Heart left ventricle (tissue), 16 donors: ENCODE data around the gene MCF2L. TPM values are rescaled to one million over a fixed set of nuclear protein-coding genes. Genes with fewer than 3 reads are reported as not detected.

Source experiments
- ATAC-seq, 4 donors: fragments of 200-7000 bp; cut with Tn5 transposase; one replicate each; pipeline ENCODE4 v1.9.1; 2020 to 2022; ENCODE audit warnings: moderate library complexity in 4 of 4, mild to moderate bottlenecking in 3 of 4, moderate number of reproducible peaks in 1 of 4
- DNase-seq, 5 donors: peaks; one replicate each; pipeline ENCODE4 v3.0.0-alpha.2; 2020
- H3K27ac ChIP-seq, 12 donors: fragments of 200-600 bp; sonication (generic) in 4 of 12; one replicate each; pipeline versions ENCODE4 v1.5.0 to v1.8.0; 2016 to 2022; ENCODE audit warnings: mild to moderate bottlenecking in 2 of 12
- H3K27me3 ChIP-seq, 9 donors: fragments of 200-600 bp; sonication (generic) in 2 of 9; one replicate each; pipeline versions ENCODE4 v1.5.1 to v1.8.0; 2016 to 2022; ENCODE audit warnings: mild to moderate bottlenecking in 3 of 9
- H3K36me3 ChIP-seq, 9 donors: fragments of 200-600 bp; sonication (generic) in 2 of 9; one replicate each; pipeline versions ENCODE4 v1.5.0 to v1.8.0; 2018 to 2022; ENCODE audit warnings: mild to moderate bottlenecking in 2 of 9
- H3K4me1 ChIP-seq, 12 donors: fragments of 200-600 bp; sonication (generic) in 4 of 12; one replicate each; pipeline versions ENCODE4 v1.5.0 to v1.8.0; 2016 to 2022; ENCODE audit warnings: mild to moderate bottlenecking in 3 of 12
- H3K4me3 ChIP-seq, 12 donors: fragments of 200-600 bp; sonication (generic) in 4 of 12; one replicate each; pipeline versions ENCODE4 v1.5.0 to v1.8.0; 2017 to 2022; ENCODE audit warnings: mild to moderate bottlenecking in 9 of 12, moderate library complexity in 4 of 12
- H3K9me3 ChIP-seq, 12 donors: fragments of 200-600 bp; sonication (generic) in 4 of 12; one replicate each; pipeline versions ENCODE4 v1.5.0 to v1.8.0; 2016 to 2022; ENCODE audit warnings: mild to moderate bottlenecking in 1 of 12
- CTCF ChIP-seq, 12 donors: fragments of 200-600 bp; sonication (generic) in 4 of 12; IDR thresholded peaks; one replicate each; pipeline versions ENCODE4 v1.5.0 to v1.8.0; 2018 to 2022; ENCODE audit warnings: antibody characterized with exemption in 12 of 12, mild to moderate bottlenecking in 5 of 12
- POLR2A ChIP-seq, 2 donors: fragments of 450-650 bp; IDR thresholded peaks; one replicate each; pipeline ENCODE4 v1.6.1; 2017; ENCODE audit warnings: antibody characterized with exemption in 2 of 2, mild to moderate bottlenecking in 2 of 2, moderate library complexity in 2 of 2
- WGBS, 4 donors: extraction: QIAGEN DNeasy Blood & Tissue Kit in 2 of 4; methylation state at CpG; one replicate each; pipeline versions ENCODE4 v1.1.5 to v1.1.7; 2013 to 2018; 5-methylcytosine and 5-hydroxymethylcytosine counted together
- intact Hi-C, 10 donors: fragments of 100-400 bp; cut with DNase I; formaldehyde crosslinking; loops; one replicate each; pipeline versions ENCODE4 v1.11.1 to v1.14.2; 2022
- polyA plus RNA-seq, 2 donors: library from polyadenylated mRNA; stranded (reverse); fragments of 200-250 nt; gene quantifications; one replicate each; pipeline ENCODE4 v1.2.3, GENCODE V29; 2013
- total RNA-seq, 9 donors: library from RNA; depleted of rRNA in 2 of 9; stranded (reverse); fragments of >200 nt in 2 of 9; fragmentation: NEBNext Ultra II Directional in 3 of 9; extraction: Animal tissue kit (Norgen Biotek cat#: 25700) in 3 of 9; gene quantifications; one replicate each; pipeline versions ENCODE4 v1.1.0 to v1.2.4, GENCODE V29; 2016 to 2023
- donor health status: ischemic (EF 13 %, LVEDD 7.1; RV severe dilation, severe dysfunction).
- donor health status: healthy with polysubstance abuse.
- donor health status: DM: no; HTN: yes; CAD: no.
- donor health status: DM: no; HTN: no; CAD: no.
- donor health status: ischemic (EF 25% LVEDD 6.9; RV normal size, moderate dysfunction).
- donor health status: ischemic (EF 25% LVEDD 5.7; RV mildly dilated, moderate dysfunction).
- donor health status: healthy.
- donor health status: DM: yes; HTN: yes; CAD: no.
- donor health status: ischemic (EF 35%, LVEDD 5.7; RV mildly dilated, moderate dysfunction).
- donor health status: nonischemic (EF 11% LVEDD 7.7; RV severe dilation, severe dysfunction).
- donor health status: DM: yes; HTN: yes; CAD: no.
- donor health status: PGD.
- donor health status: ischemic (EF 29% LVEDD 5.4; RV normal size, mild dysfunction).
- donor health status: nonischemic (EF 23%, LVEDD 6.1; RV moderate dilation, normal function).

The MCF2L gene
- total and polyA plus RNA-seq, 11 donors = 26.0 to 61.0 (median 42.7) TPM

GRCh38 chr13:112955956-112956355 lies 13.1 kb upstream of the MCF2L start:
- Histone ChIP-seq H3K36me3 (no peaks in the 10 kb centered on the region), H3K27me3 (no peaks in the 10 kb centered on the region), H3K4me1 (peaks cover 0 to 30% (median 15%) of the 10 kb centered on the region in 12 donors), H3K27ac (no peak overlapping the region), H3K9me3 (no peaks in the 10 kb centered on the region), H3K4me3 (no peak overlapping the region)
- TF ChIP-seq POLR2A (IDR thresholded peaks at IDR 0.05) = no peak
- no peak for TF ChIP-seq CTCF (IDR thresholded peaks at IDR 0.05)
- WGBS, 4 donors = 93 to 97% (median 95%) methylated on average over 11 of the region's 11 CpGs
- intact Hi-C loops = no loop called here
- ATAC-seq = no peak
- peak in 1 of 5 donors; percentile 18 for DNase-seq

- Histone ChIP-seq H3K36me3 (no peaks in the 10 kb centered on the region), H3K4me1 (peaks cover 0 to 36% (median 15%) of the 10 kb centered on the region in 12 donors), H3K27ac (peak overlapping the region in 1 of 12 donors; percentile 23), H3K27me3 (no peaks in the 10 kb centered on the region), H3K9me3 (no peaks in the 10 kb centered on the region), H3K4me3 (no peak overlapping the region)
- ATAC-seq (no peak), DNase-seq (peak in 1 of 5 donors; percentile 19)
- WGBS, 4 donors = 72 to 83% (median 79%) methylated on average over 19 of the region's 19 CpGs
- TF ChIP-seq POLR2A (IDR thresholded peaks at IDR 0.05) = no peak
- no peak for TF ChIP-seq CTCF (IDR thresholded peaks at IDR 0.05)
- intact Hi-C loops = no loop called here
Measured at GRCh38 chr13:112956571-112957294, 12.3 kb upstream of the MCF2L start.

GRCh38 chr13:112957295-112957677 lies 11.7 kb upstream of the MCF2L start:
- H3K36me3 ChIP-seq = no peaks in the 10 kb centered on the region
- H3K9me3 ChIP-seq = no peaks in the 10 kb centered on the region
- H3K4me3 ChIP-seq = no peak overlapping the region
- ATAC-seq = no peak
- 83 to 85% (median 84%) methylated on average over 12 of the region's 12 CpGs for WGBS, 4 donors
- no peaks in the 10 kb centered on the region for H3K27me3 ChIP-seq
- intact Hi-C loops = no loop called here
- peak overlapping the region in 1 of 12 donors; percentile 23 for H3K27ac ChIP-seq
- TF ChIP-seq POLR2A (IDR thresholded peaks at IDR 0.05) (no peak), CTCF (IDR thresholded peaks at IDR 0.05) (no peak)
- H3K4me1 ChIP-seq = peaks cover 0 to 36% (median 15%) of the 10 kb centered on the region in 12 donors
- DNase-seq = peak in 1 of 5 donors; percentile 29

GRCh38 chr13:112958127-112958989 lies 10.7 kb upstream of the MCF2L start:
- DNase-seq (peak in 1 of 5 donors; percentile 64), ATAC-seq (peak in 3 of 4 donors; percentile 4 to 73 (median 46))
- no peaks in the 10 kb centered on the region for H3K36me3 ChIP-seq
- H3K27ac ChIP-seq = peak overlapping the region; percentile 74 to 95 (median 88)
- H3K4me3 ChIP-seq = peak overlapping the region in 6 of 12 donors; percentile 4 to 15 (median 8)
- intact Hi-C loops = loop anchor here in 2 of 10 donors (2.0 kb wide), 1 partner anchor 20 kb away; no protein-coding TSS in a partner anchor
- whole genome bisulfite sequencing, 4 donors = 66 to 78% (median 69%) methylated on average over 23 to 29 of the region's 29 CpGs
- TF ChIP-seq CTCF (IDR thresholded peaks at IDR 0.05) = no peak
- TF ChIP-seq POLR2A (IDR thresholded peaks at IDR 0.05) = no peak
- H3K27me3 ChIP-seq = no peaks in the 10 kb centered on the region
- peaks cover 0 to 36% (median 15%) of the 10 kb centered on the region in 12 donors for H3K4me1 ChIP-seq
- no peaks in the 10 kb centered on the region for H3K9me3 ChIP-seq
